Measurements from ENCODE around the gene UQCC2.

UQCC2 gene

DNA sequence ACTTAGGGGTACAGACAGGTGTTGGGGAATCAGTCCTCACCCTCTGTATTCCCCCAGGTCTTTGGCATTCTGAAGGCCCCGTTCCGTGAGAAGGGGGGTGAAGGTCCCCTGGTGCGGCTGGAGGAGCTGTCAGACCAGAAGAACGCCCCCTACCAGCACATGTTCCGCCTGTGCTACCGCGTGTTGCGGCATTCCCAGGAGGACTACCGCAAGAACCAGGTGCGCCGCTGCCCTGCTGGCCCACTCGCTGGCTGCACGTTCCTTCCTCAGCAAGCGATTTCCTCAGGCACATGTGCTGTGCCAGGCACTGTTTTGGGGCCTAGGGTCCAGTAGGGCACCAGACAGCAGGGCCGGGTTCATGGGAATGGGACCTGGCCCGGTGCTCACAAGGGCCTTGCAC lies 44.4 kb downstream of the UQCC2 start:
- Mint-ChIP-seq H3K9me3 (no peaks in the 10 kb centered on the region), H3K36me3 (ENCODE audit: low read depth) (no peaks in the 10 kb centered on the region), H3K27ac (no peak overlapping the region), H3K27me3 (no peaks in the 10 kb centered on the region), H3K4me1 (ENCODE audit: low read depth) (no peaks in the 10 kb centered on the region), H3K4me3 (no peak overlapping the region)
- intact Hi-C loops (cut with micrococcal nuclease), result no loop called here

DNA sequence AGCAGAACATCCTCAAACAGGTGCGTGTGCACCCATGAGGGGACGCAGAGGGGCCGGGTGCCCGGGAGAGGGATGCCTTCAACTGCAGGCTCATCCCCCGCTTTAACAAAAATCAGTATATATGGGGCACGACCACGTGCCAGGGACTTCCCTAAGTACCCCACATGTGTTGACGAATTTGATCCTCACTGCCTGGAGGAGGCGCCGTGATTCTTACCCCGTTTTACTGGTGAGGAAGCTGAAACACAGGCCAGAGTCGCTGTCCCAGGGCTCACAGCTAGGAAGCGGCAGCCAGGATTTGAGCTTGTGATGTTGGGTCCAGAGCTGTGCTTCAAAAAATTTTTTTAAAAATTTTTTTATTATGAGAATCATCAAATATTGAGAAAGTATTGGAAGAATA lies 45.5 kb downstream of the UQCC2 start:
- Mint-ChIP-seq H3K9me3 (no peaks in the 10 kb centered on the region), H3K27me3 (no peaks in the 10 kb centered on the region), H3K4me1 (ENCODE audit: low read depth) (no peaks in the 10 kb centered on the region), H3K4me3 (no peak overlapping the region), H3K27ac (no peak overlapping the region), H3K36me3 (ENCODE audit: low read depth) (no peaks in the 10 kb centered on the region)
- intact Hi-C loops (cut with micrococcal nuclease), result no loop called here

- Mint-ChIP-seq H3K4me3 (no peak overlapping the region), H3K9me3 (no peaks in the 10 kb centered on the region), H3K27ac (no peak overlapping the region), H3K27me3 (no peaks in the 10 kb centered on the region), H3K4me1 (ENCODE audit: low read depth) (no peaks in the 10 kb centered on the region), H3K36me3 (ENCODE audit: low read depth) (no peaks in the 10 kb centered on the region)
- intact Hi-C loops (cut with micrococcal nuclease), result no loop called here
These were observed 46.9 kb downstream of the UQCC2 start for GRCh38 chr6:33664506-33665057.

DNA sequence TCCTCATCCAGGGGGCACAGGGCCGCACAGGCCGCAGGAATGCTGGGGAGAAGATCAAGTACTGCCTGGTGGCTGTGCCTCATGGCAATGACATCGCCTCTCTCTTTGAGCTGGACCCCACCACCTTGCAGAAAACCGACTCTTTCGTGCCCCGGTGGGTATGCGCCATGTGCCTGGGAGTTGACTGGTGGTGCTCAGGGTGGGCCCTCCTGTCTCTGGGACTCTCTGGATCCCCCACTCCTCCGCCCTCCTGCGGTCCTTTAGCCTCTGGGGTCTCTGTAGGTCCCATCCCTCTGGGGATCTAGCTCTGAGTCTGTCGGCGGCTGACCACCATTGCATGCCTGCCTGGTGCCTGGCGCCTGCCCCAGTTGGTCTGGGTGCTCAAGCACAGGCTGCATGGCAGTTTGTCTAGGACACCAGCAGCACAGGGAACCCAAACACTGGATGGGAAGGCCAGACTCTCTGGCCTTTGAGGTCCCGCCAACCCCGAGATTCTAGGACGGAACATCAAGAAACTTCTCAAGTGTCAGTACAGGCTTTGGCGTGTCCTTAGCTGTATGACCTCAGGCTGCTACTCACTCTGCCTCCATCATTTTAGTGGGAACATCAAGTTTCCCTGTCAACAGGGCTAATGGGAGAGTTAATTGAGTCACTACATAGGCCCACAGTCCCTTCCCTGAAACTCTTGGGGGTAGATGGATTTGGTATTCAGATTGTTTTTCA lies 47.6 kb downstream of the UQCC2 start:
- Mint-ChIP-seq H3K36me3 (ENCODE audit: low read depth) (no peaks in the 10 kb centered on the region), H3K9me3 (no peaks in the 10 kb centered on the region), H3K4me1 (ENCODE audit: low read depth) (no peaks in the 10 kb centered on the region), H3K27me3 (no peaks in the 10 kb centered on the region), H3K4me3 (no peak overlapping the region), H3K27ac (no peak overlapping the region)
- intact Hi-C loops (cut with micrococcal nuclease), result no loop called here

- Mint-ChIP-seq H3K27me3 (no peaks in the 10 kb centered on the region), H3K4me1 (ENCODE audit: low read depth) (no peaks in the 10 kb centered on the region), H3K36me3 (ENCODE audit: low read depth) (no peaks in the 10 kb centered on the region), H3K4me3 (no peak overlapping the region), H3K27ac (no peak overlapping the region), H3K9me3 (no peaks in the 10 kb centered on the region)
- intact Hi-C loops (cut with micrococcal nuclease), result no loop called here
These were observed 48.5 kb downstream of the UQCC2 start for GRCh38 chr6:33663028-33663427.

DNA sequence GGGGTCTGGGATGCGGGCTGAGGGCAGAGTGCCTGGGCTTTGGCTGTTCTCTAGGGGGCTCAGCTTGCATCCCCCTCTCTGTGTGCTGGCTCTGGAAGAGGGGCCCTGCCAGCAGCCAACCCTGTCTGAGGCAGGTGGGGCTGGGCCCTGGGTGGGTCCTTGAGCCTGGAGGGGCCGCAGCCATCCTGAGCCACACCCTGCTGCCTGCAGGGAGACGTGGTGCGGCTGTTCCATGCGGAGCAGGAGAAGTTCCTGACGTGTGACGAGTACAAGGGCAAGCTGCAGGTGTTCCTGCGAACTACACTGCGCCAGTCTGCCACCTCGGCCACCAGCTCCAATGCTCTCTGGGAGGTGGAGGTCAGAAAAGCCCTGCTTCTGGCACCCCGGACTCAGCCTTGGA lies 49.2 kb downstream of the UQCC2 start:
- Mint-ChIP-seq H3K36me3 (ENCODE audit: low read depth) (no peaks in the 10 kb centered on the region), H3K27me3 (peaks cover under 1% of the 10 kb centered on the region), H3K4me1 (ENCODE audit: low read depth) (no peaks in the 10 kb centered on the region), H3K27ac (no peak overlapping the region), H3K9me3 (no peaks in the 10 kb centered on the region), H3K4me3 (no peak overlapping the region)
- intact Hi-C loops (cut with micrococcal nuclease), result no loop called here

DNA sequence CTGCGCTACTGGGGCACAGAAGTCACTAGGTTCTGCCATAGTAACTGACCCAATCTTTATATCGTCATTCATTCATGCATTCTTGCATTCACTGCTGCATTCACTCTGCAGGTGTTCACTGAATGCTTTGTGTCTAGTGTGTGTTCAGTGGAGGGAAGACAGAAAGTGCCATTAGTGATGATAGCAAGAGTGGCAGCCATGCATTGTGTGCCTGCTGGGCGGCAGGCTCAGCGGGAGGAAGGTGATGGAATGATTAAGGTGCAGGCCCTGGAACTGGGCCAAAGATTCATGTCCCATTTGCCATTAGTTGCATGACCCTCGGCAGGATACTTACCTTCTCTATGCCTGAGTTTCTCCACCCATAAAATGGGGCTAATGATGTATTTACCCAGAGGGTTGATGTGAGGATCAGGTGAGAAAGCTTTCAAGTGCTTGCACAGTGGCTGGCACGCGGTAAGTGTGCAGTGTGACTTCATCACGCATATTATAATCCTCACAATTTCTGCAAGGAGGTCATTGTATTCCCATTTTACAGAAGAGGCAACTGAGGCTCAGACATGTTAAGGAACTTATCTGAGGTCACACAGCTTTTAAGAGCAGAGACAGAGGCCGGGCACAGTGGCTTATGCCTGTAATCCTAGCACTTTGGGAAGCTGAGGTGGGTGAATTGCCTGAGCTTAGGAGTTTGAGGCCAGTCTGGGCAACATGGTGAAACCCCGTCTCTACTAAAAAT lies 50.2 kb downstream of the UQCC2 start:
- Mint-ChIP-seq H3K27me3 (peaks cover 6% of the 10 kb centered on the region), H3K27ac (no peak overlapping the region), H3K36me3 (ENCODE audit: low read depth) (no peaks in the 10 kb centered on the region), H3K4me1 (ENCODE audit: low read depth) (peaks cover 10% of the 10 kb centered on the region), H3K9me3 (no peaks in the 10 kb centered on the region), H3K4me3 (no peak overlapping the region)
- intact Hi-C loops (cut with micrococcal nuclease), result no loop called here

DNA sequence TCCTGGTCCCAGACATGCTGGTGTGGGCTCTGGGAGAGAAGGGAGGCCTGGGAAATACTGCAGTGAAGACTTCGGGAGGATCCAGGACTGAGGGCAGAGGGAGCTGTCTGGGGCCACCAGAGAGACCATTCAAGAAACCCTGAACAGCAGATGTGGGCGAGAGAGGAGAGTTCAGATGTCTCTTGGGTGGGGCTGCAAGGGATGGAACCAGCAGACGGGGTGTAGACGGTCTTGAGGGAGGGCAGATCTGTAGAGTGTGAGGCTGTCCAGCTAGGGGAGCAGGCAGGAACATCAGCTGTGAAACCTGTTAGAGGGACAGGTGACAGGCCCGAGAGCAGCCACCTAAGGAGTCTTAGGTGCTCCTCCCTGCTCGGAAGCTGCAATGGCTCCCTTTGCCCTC lies 51.5 kb downstream of the UQCC2 start:
- H3K4me1 Mint-ChIP-seq (ENCODE audit: low read depth), result peaks cover 21% of the 10 kb centered on the region
- no peaks in the 10 kb centered on the region for H3K9me3 Mint-ChIP-seq
- H3K27ac Mint-ChIP-seq, result no peak overlapping the region
- H3K4me3 Mint-ChIP-seq, result no peak overlapping the region
- no peaks in the 10 kb centered on the region for H3K36me3 Mint-ChIP-seq (ENCODE audit: low read depth)
- peaks cover 6% of the 10 kb centered on the region for H3K27me3 Mint-ChIP-seq
- intact Hi-C loops (cut with micrococcal nuclease), result no loop called here

GRCh38 chr6:33658982-33659689 lies 52.4 kb downstream of the UQCC2 start:
- Mint-ChIP-seq H3K27ac (no peak overlapping the region), H3K4me1 (ENCODE audit: low read depth) (peaks cover 30% of the 10 kb centered on the region), H3K4me3 (no peak overlapping the region), H3K9me3 (no peaks in the 10 kb centered on the region), H3K36me3 (ENCODE audit: low read depth) (no peaks in the 10 kb centered on the region), H3K27me3 (peaks cover 6% of the 10 kb centered on the region)
- intact Hi-C loops (cut with micrococcal nuclease), result no loop called here

- intact Hi-C loops (cut with micrococcal nuclease), result no loop called here
- H3K9me3 Mint-ChIP-seq, result no peaks in the 10 kb centered on the region
- no peak overlapping the region for H3K27ac Mint-ChIP-seq
- peaks cover 43% of the 10 kb centered on the region for H3K4me1 Mint-ChIP-seq (ENCODE audit: low read depth)
- peaks cover 6% of the 10 kb centered on the region for H3K27me3 Mint-ChIP-seq
- H3K4me3 Mint-ChIP-seq, result no peak overlapping the region
- no peaks in the 10 kb centered on the region for H3K36me3 Mint-ChIP-seq (ENCODE audit: low read depth)
These were observed 54.7 kb downstream of the UQCC2 start for GRCh38 chr6:33656844-33657243.

DNA sequence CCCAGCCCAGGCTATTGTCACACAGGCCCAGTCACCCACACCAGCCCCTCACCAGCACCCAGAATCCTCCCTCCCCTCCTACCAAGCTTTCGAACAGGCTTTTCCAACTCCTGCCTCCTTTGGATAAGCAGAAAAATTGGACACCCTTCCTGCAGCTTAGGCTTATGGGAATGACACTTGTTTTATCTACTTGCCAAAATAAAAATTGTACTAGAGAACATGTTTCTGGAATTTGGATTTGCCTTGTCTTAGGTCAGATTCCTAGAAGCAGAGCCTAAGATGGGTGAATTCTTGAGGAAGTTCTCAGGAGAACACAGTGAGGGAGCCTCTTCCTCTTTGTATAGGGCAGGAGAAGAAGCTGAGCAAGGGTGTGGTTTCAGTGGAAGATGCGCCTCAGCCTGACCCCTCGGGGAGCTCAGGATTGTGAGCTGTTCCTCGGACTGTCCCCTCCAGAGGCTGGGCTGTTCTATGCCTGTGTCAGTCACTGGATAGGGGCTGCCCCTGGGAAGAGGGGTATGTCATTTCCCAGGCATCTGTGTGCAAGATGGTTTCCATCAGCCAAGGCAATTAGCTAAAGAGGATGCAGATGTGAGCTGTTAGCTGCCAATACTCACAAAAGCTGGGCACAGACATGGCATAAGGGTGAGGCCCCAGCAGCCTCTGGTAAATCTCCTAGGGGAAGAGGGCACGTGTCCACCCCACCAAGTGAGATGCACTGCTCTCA lies 56.5 kb downstream of the UQCC2 start:
- Mint-ChIP-seq H3K4me1 (ENCODE audit: low read depth) (peaks cover 48% of the 10 kb centered on the region), H3K4me3 (no peak overlapping the region), H3K36me3 (ENCODE audit: low read depth) (no peaks in the 10 kb centered on the region), H3K9me3 (no peaks in the 10 kb centered on the region), H3K27me3 (peaks cover 6% of the 10 kb centered on the region), H3K27ac (peak overlapping the region; percentile 70)
- intact Hi-C loops (cut with micrococcal nuclease), result no loop called here

- Mint-ChIP-seq H3K4me1 (ENCODE audit: low read depth) (peaks cover 45% of the 10 kb centered on the region), H3K27ac (no peak overlapping the region), H3K9me3 (no peaks in the 10 kb centered on the region), H3K36me3 (ENCODE audit: low read depth) (no peaks in the 10 kb centered on the region), H3K27me3 (peaks cover 2% of the 10 kb centered on the region), H3K4me3 (no peak overlapping the region)
- intact Hi-C loops (cut with micrococcal nuclease), result no loop called here
These were observed 59.5 kb downstream of the UQCC2 start for GRCh38 chr6:33652002-33652401.

DNA sequence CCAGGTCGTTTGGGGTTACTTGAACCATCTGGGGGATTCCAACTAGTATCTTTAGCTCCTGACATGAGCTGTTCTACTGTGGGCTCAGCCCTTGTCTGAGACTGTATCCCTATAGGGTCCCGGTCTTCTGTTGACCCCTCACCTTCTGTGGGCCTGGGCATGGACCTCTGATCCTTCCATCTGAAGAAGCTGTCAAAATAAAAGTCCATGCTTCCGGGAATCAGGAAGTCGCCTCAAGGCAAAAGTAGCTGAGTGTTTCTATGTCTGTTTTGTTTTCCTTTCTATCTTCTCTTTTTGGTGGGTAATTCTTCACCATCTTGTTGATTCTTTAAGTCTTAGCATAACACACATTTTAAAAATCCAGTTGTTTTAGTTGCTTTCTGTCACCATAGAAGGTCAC lies 60.1 kb downstream of the UQCC2 start:
- no peak overlapping the region for H3K27ac Mint-ChIP-seq
- intact Hi-C loops (cut with micrococcal nuclease), result no loop called here
- H3K36me3 Mint-ChIP-seq (ENCODE audit: low read depth), result no peaks in the 10 kb centered on the region
- H3K9me3 Mint-ChIP-seq, result no peaks in the 10 kb centered on the region
- H3K27me3 Mint-ChIP-seq, result no peaks in the 10 kb centered on the region
- H3K4me1 Mint-ChIP-seq (ENCODE audit: low read depth), result peaks cover 39% of the 10 kb centered on the region
- no peak overlapping the region for H3K4me3 Mint-ChIP-seq
